LNCAP (cell line): ENCODE data around the gene NOS2.

ENCODE experiments used
- CTCF ChIP-seq: fragments of 450-650 bp; IDR thresholded peaks from 2 replicates; pipeline ENCODE4 v1.5.1; 2017; ENCODE audit warnings: mild to moderate bottlenecking

Gene NOS2

GRCh38 chr17:27808628-27809027 lies 8.3 kb upstream of the NOS2 start:
- TF ChIP-seq CTCF, result no peak

- TF ChIP-seq CTCF, result no peak
Measured at GRCh38 chr17:27807567-27808470, 7.5 kb upstream of the NOS2 start.

GRCh38 chr17:27805520-27806146 lies 5.3 kb upstream of the NOS2 start:
- TF ChIP-seq CTCF, result peak; percentile 82

GRCh38 chr17:27804113-27804512 lies 3.8 kb upstream of the NOS2 start:
- TF ChIP-seq CTCF, result no peak

GRCh38 chr17:27802962-27803680 lies 2.8 kb upstream of the NOS2 start:
- no peak for TF ChIP-seq CTCF

- no peak for TF ChIP-seq CTCF
Measured at GRCh38 chr17:27802033-27802432, 1.7 kb upstream of the NOS2 start.

- no peak for TF ChIP-seq CTCF
Measured at GRCh38 chr17:27798376-27798775, 2.0 kb downstream of the NOS2 start.
